Hematopoietic multipotent progenitor cell (in vitro differentiated cells): Measurements from ENCODE around the gene PSMD2. TPM values are rescaled to one million over a fixed set of nuclear protein-coding genes. Genes with fewer than 3 reads are reported as not detected.
A peak's percentile ranks its signal among the peaks of the same experiment; 100 is the strongest.

ENCODE experiments used
- DNase-seq, 3 donors: peaks; one replicate each; pipeline ENCODE4 v3.0.0-alpha.2; 2011 to 2015; ENCODE audit warnings: low read depth in 2 of 3, low spot score in 2 of 3
- total RNA-seq: library from RNA; depleted of rRNA; stranded (reverse); fragments of >200 nt; gene quantifications from one replicate; pipeline ENCODE4 v1.2.3, GENCODE V29; 2012

Gene PSMD2
- total RNA-seq, 1 donor: 259 TPM

DNA sequence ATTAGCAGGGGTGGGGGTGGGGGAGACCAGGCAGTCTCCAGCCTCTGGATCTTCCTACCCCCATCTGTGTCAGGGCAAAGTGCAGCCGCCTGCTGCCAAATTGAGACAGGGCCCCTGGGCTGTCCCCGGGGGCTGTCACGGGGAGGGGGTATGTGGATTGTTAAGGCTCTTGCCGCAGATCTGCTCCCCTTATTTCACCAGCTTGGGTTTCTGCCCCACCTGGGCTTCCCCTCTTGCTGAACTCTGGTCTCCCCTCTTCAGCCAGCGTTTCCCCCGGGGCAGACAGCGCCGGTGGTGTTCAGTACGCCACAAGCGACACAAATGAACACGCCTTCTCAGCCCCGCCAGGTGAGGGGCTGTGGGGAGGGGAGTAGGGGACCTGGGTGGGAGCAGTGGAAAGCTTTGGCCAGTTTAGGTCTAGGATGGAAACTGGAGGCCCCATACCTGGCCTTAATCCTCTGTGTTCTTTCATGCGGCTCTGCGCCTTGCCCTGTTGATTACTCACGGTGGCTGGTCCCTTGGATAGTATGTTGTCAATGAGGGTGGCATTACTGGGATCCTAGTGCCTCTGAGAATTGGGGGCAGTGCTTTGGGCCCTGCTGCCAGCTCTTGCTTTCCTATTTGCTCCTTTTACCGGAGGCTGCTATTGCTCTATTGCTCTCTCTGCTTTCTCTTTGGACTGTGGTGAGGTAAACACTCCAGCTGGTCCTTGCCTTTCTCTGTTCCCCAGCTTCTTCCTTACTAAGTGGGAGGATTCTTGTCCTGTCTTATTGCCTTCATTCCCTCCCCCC lies 17.0 kb downstream of the PSMD2 start:
- no peak for DNase-seq

GRCh38 chr3:184316792-184317191 lies 17.8 kb downstream of the PSMD2 start:
- DNase-seq: no peak

GRCh38 chr3:184317201-184317600 lies 18.2 kb downstream of the PSMD2 start:
- DNase-seq: no peak

DNA sequence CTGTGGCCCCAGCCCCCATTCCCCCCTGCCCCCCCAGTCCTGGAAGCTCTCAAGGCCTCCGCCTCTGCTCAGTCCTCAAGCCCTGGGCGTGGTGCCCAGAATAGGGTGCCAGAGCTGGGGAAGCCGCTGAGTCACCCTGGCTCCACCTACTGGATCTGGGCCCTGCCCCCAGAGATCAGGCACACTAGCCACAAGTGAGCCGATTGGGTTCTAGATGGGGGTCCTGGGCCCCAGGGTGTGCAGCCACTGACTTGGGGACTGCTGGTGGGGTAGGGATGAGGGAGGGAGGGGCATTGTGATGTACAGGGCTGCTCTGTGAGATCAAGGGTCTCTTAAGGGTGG lies 21.0 kb downstream of the PSMD2 start:
- peak in 2 of 3 donors; percentile 83 to 89 for DNase-seq

DNA sequence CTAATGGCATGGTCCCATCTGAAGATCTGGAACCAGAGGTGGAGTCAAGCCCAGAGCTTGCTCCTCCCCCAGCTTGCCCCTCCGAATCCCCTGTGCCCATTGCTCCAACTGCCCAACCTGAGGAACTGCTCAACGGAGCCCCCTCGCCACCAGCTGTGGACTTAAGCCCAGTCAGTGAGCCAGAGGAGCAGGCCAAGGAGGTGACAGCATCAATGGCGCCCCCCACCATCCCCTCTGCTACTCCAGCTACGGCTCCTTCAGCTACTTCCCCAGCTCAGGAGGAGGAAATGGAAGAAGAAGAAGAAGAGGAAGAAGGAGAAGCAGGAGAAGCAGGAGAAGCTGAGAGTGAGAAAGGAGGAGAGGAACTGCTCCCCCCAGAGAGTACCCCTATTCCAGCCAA lies 22.6 kb downstream of the PSMD2 start:
- DNase-seq: no peak

- DNase-seq: no peak
Observed at GRCh38 chr3:184322731-184323487, 23.9 kb downstream of the PSMD2 start.

DNA sequence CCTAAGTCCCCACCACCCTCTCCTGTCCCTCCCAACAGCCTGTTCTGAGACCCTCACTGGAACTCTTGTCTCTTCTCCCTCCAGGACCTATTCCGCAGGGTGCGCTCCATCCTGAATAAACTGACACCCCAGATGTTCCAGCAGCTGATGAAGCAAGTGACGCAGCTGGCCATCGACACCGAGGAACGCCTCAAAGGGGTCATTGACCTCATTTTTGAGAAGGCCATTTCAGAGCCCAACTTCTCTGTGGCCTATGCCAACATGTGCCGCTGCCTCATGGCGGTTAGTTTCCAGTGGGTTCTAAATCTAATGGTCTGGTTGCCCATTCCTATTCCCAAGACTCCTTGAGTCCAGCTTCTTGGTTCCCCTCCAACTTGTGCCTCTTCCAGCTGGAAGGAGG lies 24.7 kb downstream of the PSMD2 start:
- no peak for DNase-seq

GRCh38 chr3:184325269-184325668 lies 26.2 kb downstream of the PSMD2 start:
- no peak for DNase-seq

DNA sequence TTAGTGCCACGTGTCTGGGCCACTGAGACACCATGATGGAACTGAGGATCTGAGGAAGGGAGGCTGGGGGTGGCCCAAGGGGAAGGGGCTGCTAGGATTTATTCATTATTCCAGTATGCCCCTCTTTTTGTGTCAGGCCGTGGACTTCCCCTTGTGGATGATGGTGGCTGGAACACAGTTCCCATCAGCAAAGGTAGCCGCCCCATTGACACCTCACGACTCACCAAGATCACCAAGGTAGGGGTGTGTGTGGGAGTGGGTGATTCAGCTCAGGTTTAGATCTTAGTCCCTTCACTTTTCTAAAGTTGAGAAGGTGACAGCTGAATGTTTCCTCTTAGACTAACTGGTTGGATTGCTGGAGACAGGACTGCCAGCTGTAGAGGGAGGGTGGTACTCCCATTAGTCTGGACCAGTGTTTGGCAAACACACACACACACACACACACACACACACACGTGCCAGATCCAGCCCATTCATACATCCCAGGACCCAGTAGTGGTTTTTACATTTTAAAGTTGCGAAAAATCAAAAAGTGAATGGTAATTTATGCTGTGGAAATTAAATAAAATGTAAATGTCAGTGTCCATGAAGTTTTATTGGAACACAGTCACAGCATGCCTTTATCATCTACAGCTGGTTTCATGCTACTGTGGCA lies 26.8 kb downstream of the PSMD2 start:
- DNase-seq: no peak

DNA sequence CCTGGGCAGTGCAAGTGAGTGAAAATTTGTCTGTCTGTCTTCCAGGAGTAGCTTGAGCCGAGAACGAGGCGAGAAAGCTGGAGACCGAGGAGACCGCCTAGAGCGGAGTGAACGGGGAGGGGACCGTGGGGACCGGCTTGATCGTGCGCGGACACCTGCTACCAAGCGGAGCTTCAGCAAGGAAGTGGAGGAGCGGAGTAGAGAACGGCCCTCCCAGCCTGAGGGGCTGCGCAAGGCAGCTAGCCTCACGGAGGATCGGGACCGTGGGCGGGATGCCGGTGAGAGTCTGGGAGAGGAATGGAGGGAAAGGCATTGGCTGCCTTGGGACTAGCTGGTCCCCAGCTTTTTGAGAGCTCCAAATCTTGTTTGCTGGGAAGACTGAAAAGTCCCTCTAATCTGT lies 28.1 kb downstream of the PSMD2 start:
- no peak for DNase-seq

GRCh38 chr3:184328516-184328915 lies 29.5 kb downstream of the PSMD2 start:
- no peak for DNase-seq

DNA sequence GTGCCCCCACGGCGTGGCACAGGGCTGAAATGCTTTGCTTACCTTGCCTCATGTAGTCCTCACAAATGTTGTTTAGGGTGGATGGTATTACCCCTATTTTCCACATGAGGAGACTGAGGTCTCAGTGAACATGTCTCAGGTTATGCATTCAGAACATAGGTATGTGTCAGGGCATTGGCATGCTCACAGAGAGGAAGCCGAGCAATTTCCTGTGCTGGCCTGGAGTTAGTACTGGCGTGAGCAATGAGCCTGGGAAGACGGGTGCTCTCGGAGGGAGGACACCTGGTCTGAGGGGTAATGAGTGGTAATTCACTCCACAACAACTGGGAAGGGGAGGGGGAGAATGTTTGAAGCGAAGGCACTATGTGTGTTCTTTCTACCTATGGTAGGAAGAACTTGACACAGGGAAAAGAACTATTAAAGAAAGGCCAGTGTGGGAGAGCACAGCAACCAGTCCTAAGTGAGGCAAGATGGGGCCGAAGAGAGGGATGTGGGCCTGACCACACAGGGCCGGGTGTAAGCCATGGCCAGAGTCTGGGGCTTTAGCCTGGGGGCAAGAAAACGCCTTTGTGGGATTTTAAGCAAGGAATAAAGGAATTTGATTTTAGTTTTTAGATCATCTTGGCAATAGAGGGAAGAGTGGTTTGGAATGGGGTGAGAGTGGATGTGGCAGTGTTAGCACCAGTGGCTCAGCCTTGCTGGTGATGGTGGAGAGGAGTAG lies 33.5 kb downstream of the PSMD2 start:
- no peak for DNase-seq

GRCh38 chr3:184333190-184333589 lies 34.1 kb downstream of the PSMD2 start:
- no peak for DNase-seq

DNA sequence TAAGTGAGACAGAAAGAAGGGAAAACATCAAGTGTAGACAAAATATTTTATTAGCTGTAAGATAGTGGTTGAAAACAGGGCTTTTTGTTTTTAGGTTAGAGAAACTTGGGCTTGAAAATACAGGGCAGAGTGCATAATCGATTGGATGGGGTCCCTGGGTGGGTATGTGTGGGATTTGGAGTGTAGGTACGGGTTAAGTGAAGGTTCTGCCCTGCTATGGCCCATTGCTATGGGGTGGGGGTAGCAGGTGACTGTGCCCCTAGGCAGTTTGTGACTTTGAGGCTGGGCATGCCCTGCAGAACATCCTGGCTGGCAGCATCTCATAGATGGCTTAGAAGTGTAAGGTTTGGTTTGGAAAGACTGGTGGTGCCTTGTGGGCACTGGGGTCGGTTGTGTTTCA lies 34.7 kb downstream of the PSMD2 start:
- no peak for DNase-seq

- DNase-seq: peak in 2 of 3 donors; percentile 33 to 52
Observed at GRCh38 chr3:184334470-184335158, 35.6 kb downstream of the PSMD2 start.

- DNase-seq: no peak
Observed at GRCh38 chr3:184335291-184335660, 36.2 kb downstream of the PSMD2 start.

GRCh38 chr3:184335661-184336546 lies 36.9 kb downstream of the PSMD2 start:
- peak; percentile 76 to 88 (median 79) for DNase-seq

GRCh38 chr3:184336547-184337398 lies 37.7 kb downstream of the PSMD2 start:
- DNase-seq: no peak

DNA sequence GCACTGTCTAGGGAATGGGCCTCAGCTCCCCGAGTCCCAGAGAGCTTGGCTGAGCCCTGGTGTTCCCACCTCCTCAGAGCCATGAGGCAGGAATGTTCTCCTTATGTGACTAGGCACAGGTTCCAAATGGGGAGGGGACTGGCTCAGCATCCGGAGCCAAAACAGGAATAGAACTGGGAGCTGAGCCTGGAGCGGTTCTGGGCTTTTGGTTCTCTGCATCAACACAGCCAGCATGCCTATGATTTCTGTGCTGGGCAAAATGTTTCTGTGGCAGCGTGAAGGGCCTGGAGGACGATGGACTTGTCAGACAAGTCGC lies 38.3 kb downstream of the PSMD2 start, which contains the start of gene FAM131A:
FAM131A (plus strand) TSS at position 202 of the 316 bp plus-strand sequence; CDS start at position 233, 31 bp downstream.
- no peak for DNase-seq
